HG02981 (cell line): ENCODE measurements around the gene MRPL54.

Source experiments
- ATAC-seq: cut with Tn5 transposase; IDR thresholded peaks from one replicate; pipeline ENCODE4 v1.9.1; 2021; ENCODE audit warnings: mild to moderate bottlenecking, moderate library complexity; ENCODE audit not compliant: unreplicated experiment

Gene MRPL54

GRCh38 chr19:3768748-3769099, 6.2 kb downstream of the MRPL54 start:
- ATAC-seq: no peak

- no peak for ATAC-seq
These were observed 7.0 kb downstream of the MRPL54 start for GRCh38 chr19:3769494-3769893.

- ATAC-seq: no peak
These were observed 7.9 kb downstream of the MRPL54 start for GRCh38 chr19:3770136-3770999.

GRCh38 chr19:3771000-3771905, 8.8 kb downstream of the MRPL54 start:
- no peak for ATAC-seq

- ATAC-seq: no peak
These were observed 9.5 kb downstream of the MRPL54 start, which contains the start of gene RAX2 for GRCh38 chr19:3771906-3772455. RAX2 (minus strand) TSS chr19:3772228; CDS start chr19:3771742, 486 bp downstream.

- ATAC-seq: no peak
These were observed 11.5 kb downstream of the MRPL54 start for GRCh38 chr19:3773814-3774515.

GRCh38 chr19:3774621-3775373, 12.3 kb downstream of the MRPL54 start:
- ATAC-seq: no peak

- no peak for ATAC-seq
These were observed 12.9 kb downstream of the MRPL54 start for GRCh38 chr19:3775374-3775711.

GRCh38 chr19:3775831-3776230, 13.3 kb downstream of the MRPL54 start:
- ATAC-seq: no peak

- no peak for ATAC-seq
These were observed 14.1 kb downstream of the MRPL54 start for GRCh38 chr19:3776479-3777040.

GRCh38 chr19:3778104-3778867, 15.8 kb downstream of the MRPL54 start:
- ATAC-seq: no peak

- no peak for ATAC-seq
These were observed 16.6 kb downstream of the MRPL54 start for GRCh38 chr19:3778899-3779723.

- no peak for ATAC-seq
These were observed 18.4 kb downstream of the MRPL54 start for GRCh38 chr19:3780786-3781304.

GRCh38 chr19:3781603-3782002, 19.1 kb downstream of the MRPL54 start:
- no peak for ATAC-seq

- no peak for ATAC-seq
These were observed 19.8 kb downstream of the MRPL54 start for GRCh38 chr19:3782330-3782729.

GRCh38 chr19:3782903-3783302, 20.4 kb downstream of the MRPL54 start:
- no peak for ATAC-seq

GRCh38 chr19:3783660-3784584, 21.4 kb downstream of the MRPL54 start:
- no peak for ATAC-seq
